ENCODE results near the gene ARL3.

ARL3 gene

DNA sequence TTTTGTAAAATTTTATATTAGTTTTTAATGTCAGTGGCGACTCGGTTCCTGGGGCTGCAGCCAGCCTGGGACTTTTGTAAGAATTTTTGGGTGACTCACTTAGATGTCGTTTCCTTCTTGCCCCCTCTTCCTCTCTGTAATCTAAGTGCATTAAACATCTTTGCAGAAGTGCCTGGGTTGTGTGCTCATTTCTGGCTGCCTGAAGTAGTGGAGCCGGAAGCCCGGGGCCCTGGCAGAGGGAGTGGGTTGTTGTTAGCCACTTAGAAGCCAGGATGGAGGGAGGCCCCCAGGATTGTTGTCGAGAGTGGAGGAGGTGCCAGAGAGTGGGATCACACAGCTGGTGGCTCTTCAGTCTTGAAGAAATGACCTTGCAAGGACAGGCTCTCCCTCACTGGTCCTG, 80.9 kb downstream of the ARL3 start:
- peak; percentile 52 for DNase-seq

- no peak for DNase-seq
Measured at GRCh38 chr10:102632394-102633111, 81.6 kb downstream of the ARL3 start.

- no peak for DNase-seq
Measured at GRCh38 chr10:102631525-102632393, 82.4 kb downstream of the ARL3 start.

DNA sequence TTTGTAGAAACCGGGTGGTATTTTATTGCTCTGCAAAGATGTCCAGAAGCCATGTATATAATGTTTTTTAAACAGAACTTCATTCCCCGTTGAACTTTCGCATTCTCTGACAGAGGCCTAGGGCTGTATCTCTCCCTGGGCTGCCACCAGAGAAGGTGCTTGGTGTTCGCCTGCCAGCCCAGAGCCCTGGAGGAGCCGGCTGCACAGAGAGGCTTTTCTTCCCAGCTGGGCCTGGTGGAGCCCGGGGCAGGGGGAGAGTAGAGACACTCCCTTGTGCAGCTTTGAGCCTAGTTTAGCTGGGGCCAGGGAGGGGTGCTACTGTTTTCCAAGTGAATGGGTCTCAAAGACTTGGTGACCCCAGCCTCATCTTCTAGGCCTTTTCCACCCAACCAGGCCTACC, 83.5 kb downstream of the ARL3 start:
- DNase-seq: no peak

DNA sequence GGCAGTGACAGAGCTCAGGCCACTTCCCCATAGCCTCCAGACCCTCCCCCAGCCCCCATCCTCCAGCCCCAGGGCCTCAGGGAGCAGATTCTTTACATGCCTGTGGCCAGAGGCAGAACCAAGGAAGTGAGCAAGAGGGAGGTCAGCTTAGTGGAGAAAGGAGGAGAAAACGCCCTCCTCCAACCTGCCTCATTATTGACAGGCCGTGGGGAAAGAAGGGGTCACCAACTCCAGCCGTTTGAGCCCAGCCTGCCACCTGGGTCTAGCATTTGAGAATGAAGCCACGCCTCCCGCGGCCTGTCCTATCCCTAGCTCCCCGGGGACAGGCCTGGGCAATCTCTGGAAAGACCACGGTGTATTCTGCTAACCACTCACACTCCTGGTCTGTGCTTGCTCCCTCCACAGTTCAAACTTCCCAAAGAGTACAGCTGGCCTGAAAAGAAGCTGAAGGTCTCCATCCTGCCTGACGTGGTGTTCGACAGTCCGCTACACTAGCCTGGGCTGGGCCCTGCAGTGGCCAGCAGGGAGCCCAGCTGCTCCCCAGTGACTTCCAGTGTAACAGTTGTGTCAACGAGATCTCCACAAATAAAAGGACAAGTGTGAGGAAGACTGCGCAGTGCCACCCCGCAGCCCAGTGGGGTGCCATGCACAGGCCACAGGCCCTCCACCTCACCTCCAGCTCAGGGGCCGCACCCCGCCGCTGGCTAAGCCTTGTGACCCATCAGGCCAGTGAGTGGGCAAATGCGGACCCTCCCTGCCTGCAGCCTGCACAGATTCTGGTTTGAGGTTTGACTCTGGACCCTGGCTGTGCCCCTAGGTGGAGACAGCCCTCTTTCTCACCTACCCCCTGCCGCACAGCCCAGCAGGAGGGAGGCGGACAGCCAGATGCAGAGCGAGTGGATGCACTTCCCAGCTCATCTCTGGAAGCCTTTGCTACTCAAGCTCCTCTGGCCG, 84.3 kb downstream of the ARL3 start:
- no peak for DNase-seq

- DNase-seq: no peak
Measured at GRCh38 chr10:102628451-102628911, 85.7 kb downstream of the ARL3 start.

DNA sequence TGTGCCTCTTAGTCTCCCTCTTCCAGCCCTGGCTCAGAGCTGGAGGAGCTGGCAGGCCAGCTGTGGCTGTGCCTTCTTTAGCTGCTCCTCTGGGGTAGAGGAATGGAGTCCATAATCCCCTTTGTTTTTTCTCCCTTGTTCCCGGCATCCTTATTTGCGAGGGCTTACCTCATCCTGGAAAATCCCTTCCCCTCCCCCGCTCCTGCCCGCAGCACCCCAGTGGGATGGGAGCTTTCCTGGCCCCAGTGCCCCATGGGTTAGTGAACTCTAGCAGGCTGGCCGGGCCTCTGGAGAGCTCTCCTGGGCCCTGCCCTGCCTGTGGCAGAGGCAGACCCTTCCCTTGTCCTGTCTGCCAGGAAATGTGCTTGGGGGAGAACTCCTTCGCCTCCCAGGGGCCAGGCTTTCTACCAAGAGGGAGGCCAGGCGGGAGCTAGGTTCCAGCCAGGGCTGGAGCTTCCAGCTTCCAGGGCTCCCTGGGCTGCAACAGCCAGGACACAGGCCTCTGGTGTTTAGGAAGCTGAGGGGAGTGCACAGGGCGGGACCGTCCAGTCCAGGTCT, 86.4 kb downstream of the ARL3 start:
- no peak for DNase-seq

GRCh38 chr10:102627291-102627735, 86.9 kb downstream of the ARL3 start:
- DNase-seq: no peak

DNA sequence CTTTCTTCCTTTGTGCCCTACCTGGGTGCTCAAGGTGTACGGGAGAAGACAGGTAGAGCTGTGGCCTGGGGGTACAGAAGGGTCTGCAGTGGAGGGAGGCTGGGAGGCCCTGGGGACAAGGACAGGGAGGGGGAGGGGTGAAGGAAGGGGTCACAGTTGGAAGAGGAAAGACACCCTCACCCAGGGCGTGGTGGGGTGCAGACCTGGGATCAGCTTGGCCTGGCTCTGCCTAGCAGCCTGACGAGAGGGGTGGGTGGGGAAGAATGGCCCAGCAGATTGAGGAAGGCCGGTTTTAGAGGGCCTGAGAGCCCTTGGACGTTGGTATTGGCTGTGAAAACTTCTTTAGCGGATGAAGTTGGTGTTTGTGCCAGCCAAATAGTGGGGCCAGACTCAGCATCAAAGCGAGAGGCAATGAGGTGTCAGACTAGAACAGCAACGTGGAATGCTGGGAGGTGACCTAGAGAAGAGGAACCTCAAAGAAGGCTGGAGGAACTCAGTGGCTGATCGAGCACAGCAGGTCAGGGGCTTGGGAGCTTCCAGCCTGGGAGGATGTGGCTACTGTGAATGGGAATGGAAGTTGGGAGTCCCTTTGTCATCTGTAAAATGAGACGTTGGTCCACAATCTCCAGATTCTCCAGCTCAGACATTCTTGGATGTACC, 88.0 kb downstream of the ARL3 start:
- no peak for DNase-seq

GRCh38 chr10:102624751-102625645, 89.2 kb downstream of the ARL3 start:
- no peak for DNase-seq

GRCh38 chr10:102624094-102624493, 90.1 kb downstream of the ARL3 start:
- no peak for DNase-seq

Data from CD4-positive, alpha-beta T cell treated with Interferon gamma for 1 hour (primary cell).